ENCODE measurements around the gene ERBB4.
"Not testable (repeated sequence)": the region's sequence is repeated elsewhere in the genome, so short reads cannot be mapped to it uniquely, and the experiment has no call there.

- not testable (repeated sequence) for TF ChIP-seq CTCF (IDR thresholded peaks at IDR 0.05; ENCODE audit: low read length); EZH2 (optimal IDR thresholded peaks at IDR 0.05; ENCODE audit: low read depth, low read length)
These were observed 347.2 kb downstream of the ERBB4 start for GRCh38 chr2:212191438-212191837.

Measured in MM.1S (cell line).